SU-DHL-6 (cell line): ENCODE results near the gene TCEAL9.
"Not testable (repeated sequence)": the region's sequence is repeated elsewhere in the genome, so short reads cannot be mapped to it uniquely, and the experiment has no call there.

Experiments used
- H2AFZ ChIP-seq: fragments of 200-600 bp; sonication (generic); 2 replicates; pipeline ENCODE4 v1.6.1; 2014; ENCODE audit warnings: low read depth, mild to moderate bottlenecking, moderate library complexity, mixed read lengths, antibody characterized with exemption, low read length; ENCODE audit not compliant: severe bottlenecking
- H3F3A ChIP-seq: fragments of 200-600 bp; shearing (Covaris generic); 2 replicates; pipeline ENCODE4 v1.6.0; 2016; ENCODE audit warnings: antibody characterized with exemption, mild to moderate bottlenecking; ENCODE audit not compliant: insufficient read depth
- H3K27ac ChIP-seq: fragments of 200-600 bp; sonication (generic); 2 replicates; pipeline ENCODE4 v1.5.1; 2016; ENCODE audit warnings: low read depth, mild to moderate bottlenecking, low read length, moderate library complexity, mixed read lengths
- H3K27me3 ChIP-seq: fragments of 200-600 bp; sonication (generic), shearing (Covaris generic); 2 replicates; pipeline ENCODE4 v1.6.0; 2014; ENCODE audit warnings: mild to moderate bottlenecking, low read length
- H3K36me3 ChIP-seq: fragments of 200-600 bp; sonication (generic); 2 replicates; pipeline ENCODE4 v1.6.1; 2014; ENCODE audit warnings: mild to moderate bottlenecking, low read length, mixed read lengths
- H3K4me2 ChIP-seq: fragments of 300-600, 200-600 bp; shearing (Covaris generic), sonication (generic); 2 replicates; pipeline ENCODE4 v1.6.0; 2014; ENCODE audit warnings: low read length, low read depth, mild to moderate bottlenecking; ENCODE audit not compliant: poor library complexity, severe bottlenecking
- H3K4me3 ChIP-seq: fragments of 200-600 bp; sonication (generic); 2 replicates; pipeline ENCODE4 v1.5.1; 2014; ENCODE audit warnings: antibody characterized with exemption, low read length, mild to moderate bottlenecking, mixed read lengths; ENCODE audit not compliant: insufficient read depth, poor library complexity, severe bottlenecking
- H3K79me2 ChIP-seq: fragments of 200-600 bp; sonication (generic); 2 replicates; pipeline ENCODE4 v1.6.1; 2014; ENCODE audit warnings: mild to moderate bottlenecking, low read length, moderate library complexity; ENCODE audit not compliant: insufficient read depth
- H3K9ac ChIP-seq: fragments of 200-600 bp; sonication (generic); 2 replicates; pipeline ENCODE4 v1.7.0; 2014; ENCODE audit warnings: mild to moderate bottlenecking, low read length
- H3K9me2 ChIP-seq: fragments of 200-600 bp; sonication (generic); replicated peaks from 2 replicates; pipeline ENCODE4 v1.6.1; 2014; ENCODE audit warnings: low read length; ENCODE audit not compliant: insufficient read depth
- H3K9me3 ChIP-seq: fragments of 200-600 bp; sonication (generic); 2 replicates; pipeline ENCODE4 v1.6.1; 2014; ENCODE audit warnings: low read length, mixed read lengths; ENCODE audit not compliant: insufficient read depth
- H4K20me1 ChIP-seq: fragments of 200-600 bp; sonication (generic); 2 replicates; pipeline ENCODE4 v1.6.1; 2014; ENCODE audit warnings: low read depth, mild to moderate bottlenecking, antibody characterized with exemption, low read length, moderate library complexity, mixed read lengths
- CTCF ChIP-seq: fragments of 200-600 bp; sonication (generic); IDR thresholded peaks from one replicate; pipeline ENCODE4 v1.5.1; 2017; ENCODE audit warnings: antibody characterized with exemption, mild to moderate bottlenecking, low read length, moderate library complexity; ENCODE audit not compliant: insufficient read depth, poor library complexity, severe bottlenecking
- EZH2phosphoT487 ChIP-seq: fragments of 200-600 bp; sonication (generic), shearing (Covaris generic); conservative IDR thresholded peaks from 2 replicates; pipeline ENCODE4 v1.6.1; 2018; ENCODE audit warnings: mild to moderate bottlenecking, antibody characterized with exemption, low read length, moderate library complexity, mixed read lengths

Gene TCEAL9

GRCh38 chrX:103378990-103379389, 22.7 kb downstream of the TCEAL9 start:
- Histone ChIP-seq H3K27ac (no peak overlapping the region), H3K36me3 (no peaks in the 10 kb centered on the region), H3F3A (no peaks in the 10 kb centered on the region), H3K4me2 (no peak overlapping the region), H4K20me1 (no peaks in the 10 kb centered on the region), H3K79me2 (no peaks in the 10 kb centered on the region), H2AFZ (no peak overlapping the region), H3K4me3 (no peak overlapping the region), H3K27me3 (no peaks in the 10 kb centered on the region), H3K9me3 (no peaks in the 10 kb centered on the region), H3K9me2 (no peaks in the 10 kb centered on the region), H3K9ac (no peak overlapping the region)
- TF ChIP-seq CTCF (no peak), EZH2phosphoT487 (no peak)

- Histone ChIP-seq H3K9ac (no peak overlapping the region), H3K36me3 (no peaks in the 10 kb centered on the region), H3K27ac (no peak overlapping the region), H2AFZ (no peak overlapping the region), H3K9me3 (no peaks in the 10 kb centered on the region), H3K9me2 (no peaks in the 10 kb centered on the region), H3K27me3 (no peaks in the 10 kb centered on the region), H4K20me1 (no peaks in the 10 kb centered on the region), H3K79me2 (no peaks in the 10 kb centered on the region), H3K4me2 (no peak overlapping the region), H3K4me3 (no peak overlapping the region), H3F3A (no peaks in the 10 kb centered on the region)
- TF ChIP-seq CTCF, result no peak
- TF ChIP-seq EZH2phosphoT487, result no peak
These were observed 26.6 kb downstream of the TCEAL9 start for GRCh38 chrX:103382877-103383276.

- TF ChIP-seq CTCF (no peak), EZH2phosphoT487 (no peak)
These were observed 28.4 kb downstream of the TCEAL9 start for GRCh38 chrX:103384672-103385071.

DNA sequence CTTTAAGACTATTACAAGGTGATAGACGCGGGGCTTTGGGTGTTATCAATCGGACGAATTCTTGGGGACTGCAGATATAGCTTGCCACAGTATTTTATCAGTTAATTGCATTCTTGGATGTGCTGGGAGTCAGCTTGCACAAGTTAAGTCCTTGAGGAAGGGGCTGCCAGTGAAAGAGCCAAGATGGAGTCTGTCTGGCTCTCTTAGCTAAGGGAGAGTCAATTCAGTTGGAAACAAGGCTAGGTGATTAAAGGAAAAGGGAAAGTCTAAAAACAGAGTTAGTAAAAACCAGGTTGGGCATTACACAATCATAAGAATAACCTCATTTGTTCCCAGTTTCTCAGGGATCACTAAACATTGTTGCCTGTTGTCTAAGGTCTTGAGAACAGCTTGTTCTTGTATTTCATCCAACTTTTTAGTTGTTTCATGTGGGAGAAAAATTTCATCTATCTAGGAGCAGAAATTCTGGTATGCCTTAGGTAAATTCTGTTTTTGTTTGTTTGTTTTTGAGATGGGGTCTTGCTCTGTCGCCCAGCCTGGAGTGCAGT, 29.1 kb downstream of the TCEAL9 start:
- H3K4me2 ChIP-seq, H4K20me1 ChIP-seq, H3K9me2 ChIP-seq, H2AFZ ChIP-seq, H3K4me3 ChIP-seq, H3K36me3 ChIP-seq, H3K27ac ChIP-seq, H3K9ac ChIP-seq, H3K9me3 ChIP-seq, H3K27me3 ChIP-seq, H3K79me2 ChIP-seq, H3F3A ChIP-seq: not testable (repeated sequence)

More at GRCh38 chrX:103384672-103385071, 28.4 kb downstream of the TCEAL9 start:
- Histone ChIP-seq H3K4me2 (no peak overlapping the region), H4K20me1 (no peaks in the 10 kb centered on the region), H3K9ac (no peak overlapping the region), H3K9me2 (no peaks in the 10 kb centered on the region), H3K27me3 (no peaks in the 10 kb centered on the region), H2AFZ (no peak overlapping the region), H3K27ac (no peak overlapping the region), H3F3A (no peaks in the 10 kb centered on the region), H3K4me3 (no peak overlapping the region), H3K9me3 (no peaks in the 10 kb centered on the region), H3K79me2 (no peaks in the 10 kb centered on the region), H3K36me3 (no peaks in the 10 kb centered on the region)
